Smooth muscle cell (in vitro differentiated cells): ENCODE results near the gene YIPF2. TPM values are rescaled to one million over a fixed set of nuclear protein-coding genes. Genes with fewer than 3 reads are reported as not detected.

Experiments
- DNase-seq: peaks from one replicate; lab custom pipeline; 2025; ENCODE audit not compliant: unreplicated experiment; lab: John Stamatoyannopoulos, UW
- H2AFZ ChIP-seq: fragments of 200-600 bp; sonication (generic); 2 replicates; pipeline ENCODE4 v1.6.0; 2016; ENCODE audit warnings: antibody characterized with exemption, low read depth, mild to moderate bottlenecking
- H3F3A ChIP-seq: fragments of 200-600 bp; sonication (generic); 2 replicates; pipeline ENCODE4 v1.6.0; 2017; ENCODE audit warnings: antibody characterized with exemption, low read depth
- H3K27ac ChIP-seq: fragments of 200-600 bp; sonication (generic); 2 replicates; pipeline ENCODE4 v1.5.1; 2016; ENCODE audit warnings: low read depth, mild to moderate bottlenecking
- H3K27me3 ChIP-seq: fragments of 200-600 bp; sonication (generic); 2 replicates; pipeline ENCODE4 v1.6.1; 2016; ENCODE audit warnings: low read depth, mild to moderate bottlenecking
- H3K36me3 ChIP-seq: fragments of 200-600 bp; sonication (generic); 2 replicates; pipeline ENCODE4 v1.5.1; 2016; ENCODE audit warnings: low read depth
- H3K4me1 ChIP-seq: fragments of 200-600 bp; sonication (generic); 2 replicates; pipeline ENCODE4 v1.5.1; 2016; ENCODE audit warnings: low read depth
- H3K4me2 ChIP-seq: fragments of 200-600 bp; sonication (generic); 2 replicates; pipeline ENCODE4 v1.6.0; 2016; ENCODE audit warnings: mild to moderate bottlenecking
- H3K4me3 ChIP-seq: fragments of 200-600 bp; sonication (generic); 2 replicates; pipeline ENCODE4 v1.5.1; 2016; ENCODE audit warnings: mild to moderate bottlenecking
- H3K79me2 ChIP-seq: fragments of 200-600 bp; sonication (generic); 2 replicates; pipeline ENCODE4 v1.6.0; 2016; ENCODE audit warnings: low read depth, mild to moderate bottlenecking
- H3K9ac ChIP-seq: fragments of 200-600 bp; sonication (generic); 2 replicates; pipeline ENCODE4 v1.6.0; 2016; ENCODE audit warnings: low read depth
- H3K9me3 ChIP-seq: fragments of 200-600 bp; sonication (generic); replicated peaks from 2 replicates; pipeline ENCODE4 v1.5.1; 2016; ENCODE audit warnings: low read depth
- H4K20me1 ChIP-seq: fragments of 200-600 bp; sonication (generic); 2 replicates; pipeline ENCODE4 v1.6.0; 2016; ENCODE audit warnings: low read depth
- WGBS: methylation state at CpG from one replicate; pipeline ENCODE4 v1.1.7; 2016; ENCODE audit warnings: low lambda C conversion rate; 5-methylcytosine and 5-hydroxymethylcytosine counted together
- polyA plus RNA-seq: library from polyadenylated mRNA; unstranded; fragments of >200 nt; fragmentation: Nextera tagmentation; extraction: Ambion mirVana; gene quantifications from 2 replicates; pipeline ENCODE4 v1.2.1, GENCODE V29; 2016
- total RNA-seq: library from RNA; depleted of rRNA; stranded (reverse); fragments of >200 nt; gene quantifications from 2 replicates; pipeline ENCODE4 v1.2.3, GENCODE V29; 2014
- TF ChIP-seq, protein P1 (sequence below): fragments of 200-600 bp; sonication (generic); IDR thresholded peaks from 2 replicates; pipeline ENCODE4 v1.5.1; 2017; ENCODE audit warnings: borderline replicate concordance, mild to moderate bottlenecking, antibody characterized with exemption; ENCODE audit not compliant: insufficient read depth, poor library complexity, severe bottlenecking

Gene YIPF2
- total and polyA plus RNA-seq, 2 experiments from 2014 or later: 90.6 to 106 TPM

DNA sequence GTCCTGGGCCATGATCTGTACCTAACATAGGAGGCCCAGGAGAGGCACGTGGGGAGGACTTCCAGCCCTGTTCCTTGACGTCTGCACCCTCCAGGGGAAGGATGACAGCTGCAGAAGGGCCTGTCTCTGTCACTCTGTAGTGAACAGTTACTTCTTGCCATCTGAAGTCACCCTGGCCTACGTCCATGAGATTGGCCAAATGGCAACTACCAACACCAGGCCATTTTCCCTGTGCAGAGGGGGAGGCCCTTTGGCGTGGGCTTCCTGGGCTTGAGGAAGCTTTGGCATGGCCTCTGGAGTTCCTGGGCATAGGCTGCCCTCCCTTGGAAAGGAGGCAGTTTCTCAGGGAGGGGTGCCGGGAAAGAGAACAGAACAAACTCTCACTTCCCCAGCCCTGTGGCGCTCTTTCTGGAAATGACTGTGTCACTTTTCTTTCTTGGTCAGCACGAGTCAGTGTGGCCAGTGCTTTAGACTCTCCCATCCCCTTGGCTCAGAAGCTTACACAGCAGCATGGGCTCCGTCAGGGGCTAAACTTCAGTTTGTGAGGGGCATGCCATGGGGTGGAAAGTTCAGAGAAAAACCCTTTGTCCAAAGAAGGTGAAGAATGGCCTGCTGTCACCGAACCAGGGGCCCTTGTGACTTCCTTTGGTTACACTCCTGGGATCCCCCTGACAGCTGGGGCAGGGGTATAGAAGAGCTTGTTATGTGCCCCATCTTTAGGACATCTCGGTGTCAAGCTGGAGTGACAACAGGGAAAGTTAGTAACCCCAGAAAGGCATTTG, 51.8 kb downstream of the YIPF2 start:
- Histone ChIP-seq H3K36me3 (no peaks in the 10 kb centered on the region), H2AFZ (no peak overlapping the region), H3K27ac (no peak overlapping the region), H3F3A (peaks cover 10% of the 10 kb centered on the region), H3K27me3 (no peaks in the 10 kb centered on the region), H3K4me3 (no peak overlapping the region), H4K20me1 (peaks cover 86% of the 10 kb centered on the region), H3K9ac (no peak overlapping the region), H3K79me2 (peaks cover 99% of the 10 kb centered on the region), H3K4me2 (no peak overlapping the region), H3K9me3 (no peaks in the 10 kb centered on the region), H3K4me1 (peaks cover 20% of the 10 kb centered on the region)
- TF ChIP-seq, protein P1, sequence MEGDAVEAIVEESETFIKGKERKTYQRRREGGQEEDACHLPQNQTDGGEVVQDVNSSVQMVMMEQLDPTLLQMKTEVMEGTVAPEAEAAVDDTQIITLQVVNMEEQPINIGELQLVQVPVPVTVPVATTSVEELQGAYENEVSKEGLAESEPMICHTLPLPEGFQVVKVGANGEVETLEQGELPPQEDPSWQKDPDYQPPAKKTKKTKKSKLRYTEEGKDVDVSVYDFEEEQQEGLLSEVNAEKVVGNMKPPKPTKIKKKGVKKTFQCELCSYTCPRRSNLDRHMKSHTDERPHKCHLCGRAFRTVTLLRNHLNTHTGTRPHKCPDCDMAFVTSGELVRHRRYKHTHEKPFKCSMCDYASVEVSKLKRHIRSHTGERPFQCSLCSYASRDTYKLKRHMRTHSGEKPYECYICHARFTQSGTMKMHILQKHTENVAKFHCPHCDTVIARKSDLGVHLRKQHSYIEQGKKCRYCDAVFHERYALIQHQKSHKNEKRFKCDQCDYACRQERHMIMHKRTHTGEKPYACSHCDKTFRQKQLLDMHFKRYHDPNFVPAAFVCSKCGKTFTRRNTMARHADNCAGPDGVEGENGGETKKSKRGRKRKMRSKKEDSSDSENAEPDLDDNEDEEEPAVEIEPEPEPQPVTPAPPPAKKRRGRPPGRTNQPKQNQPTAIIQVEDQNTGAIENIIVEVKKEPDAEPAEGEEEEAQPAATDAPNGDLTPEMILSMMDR: no peak
- 87% methylated on average over 10 of the region's 10 CpGs for WGBS
- DNase-seq: no peak

DNA sequence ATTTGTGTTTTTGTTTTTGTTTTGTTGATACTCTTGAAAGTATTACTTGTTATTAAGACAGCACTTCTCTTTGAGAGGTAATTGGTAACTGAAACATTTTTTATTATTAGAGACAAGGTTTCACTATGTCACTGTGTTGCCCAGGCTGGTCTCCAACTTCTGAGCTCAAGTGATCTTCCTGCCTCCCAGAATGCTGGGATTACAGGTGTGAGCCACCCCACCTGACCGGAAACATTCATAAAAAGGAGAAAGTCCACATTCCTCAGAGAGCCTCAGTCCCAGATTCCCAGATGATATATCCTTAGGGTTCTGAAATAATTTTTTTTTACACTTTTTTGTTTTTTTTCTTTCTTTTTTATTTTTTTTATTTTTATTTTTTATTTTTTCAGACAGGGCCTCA, 54.4 kb downstream of the YIPF2 start:
- H3F3A ChIP-seq: peaks cover 4% of the 10 kb centered on the region
- no peak overlapping the region for H2AFZ ChIP-seq
- WGBS: 87% methylated on average over 1 of the region's 1 CpG
- no peak overlapping the region for H3K9ac ChIP-seq
- H3K9me3 ChIP-seq: no peaks in the 10 kb centered on the region
- H3K4me2 ChIP-seq: no peak overlapping the region
- H3K79me2 ChIP-seq: peaks cover 72% of the 10 kb centered on the region
- H3K4me3 ChIP-seq: peak overlapping the region; percentile 6
- TF ChIP-seq, protein P1: no peak
- no peak overlapping the region for H3K27ac ChIP-seq
- peaks cover 59% of the 10 kb centered on the region for H4K20me1 ChIP-seq
- H3K36me3 ChIP-seq: no peaks in the 10 kb centered on the region
- peaks cover 12% of the 10 kb centered on the region for H3K4me1 ChIP-seq
- DNase-seq: no peak
- no peaks in the 10 kb centered on the region for H3K27me3 ChIP-seq

DNA sequence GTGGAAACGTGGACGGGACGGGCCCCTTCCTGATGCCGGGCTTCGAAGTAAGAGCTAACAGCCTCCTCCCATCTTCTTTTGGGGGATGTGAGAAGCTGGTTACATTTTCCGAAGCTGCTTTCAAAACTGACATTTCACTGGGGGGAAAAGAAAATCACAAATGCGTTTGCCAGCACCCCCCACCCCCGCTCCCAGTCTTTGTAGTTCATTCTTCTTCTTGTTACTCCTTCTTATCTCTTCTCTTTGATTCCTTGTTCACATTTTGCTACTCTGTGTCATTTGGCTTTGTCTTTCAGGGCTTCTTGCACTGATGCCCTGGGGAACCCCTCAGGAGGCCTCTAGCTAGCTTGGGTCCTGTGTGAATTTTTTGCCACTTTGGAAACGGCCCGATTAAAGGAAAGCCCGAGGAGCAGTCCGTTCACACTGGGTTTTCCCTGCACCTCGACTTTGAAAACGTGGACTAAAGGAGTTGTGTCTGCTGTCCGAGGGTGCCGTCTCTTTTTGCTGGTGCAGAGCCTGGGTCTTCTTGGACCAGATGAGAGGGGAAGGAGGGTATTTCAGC, 55.8 kb downstream of the YIPF2 start:
- no peaks in the 10 kb centered on the region for H3F3A ChIP-seq
- H3K9me3 ChIP-seq: no peaks in the 10 kb centered on the region
- peak overlapping the region; percentile 84 for H3K4me3 ChIP-seq
- no peaks in the 10 kb centered on the region for H3K27me3 ChIP-seq
- no peak for DNase-seq
- H2AFZ ChIP-seq: peak overlapping the region; percentile 20
- H3K4me1 ChIP-seq: peaks cover 12% of the 10 kb centered on the region
- TF ChIP-seq, protein P1: no peak
- H4K20me1 ChIP-seq: peaks cover 45% of the 10 kb centered on the region
- H3K9ac ChIP-seq: peak overlapping the region; percentile 81
- peaks cover 58% of the 10 kb centered on the region for H3K79me2 ChIP-seq
- H3K4me2 ChIP-seq: peak overlapping the region; percentile 99
- H3K27ac ChIP-seq: peak overlapping the region; percentile 51
- WGBS: 9% methylated on average over 16 of the region's 16 CpGs
- H3K36me3 ChIP-seq: no peaks in the 10 kb centered on the region

Other genes starting within 250 kb of the YIPF2 start
- 13.3 and 16.0 TPM in 2 replicates for gene QTRT1, start 227.2 kb downstream of the YIPF2 start, total RNA-seq
- gene QTRT1, start 227.2 kb downstream of the YIPF2 start, polyA plus RNA-seq: 42.3 and 49.4 TPM in 2 replicates
- gene DNM2, start 210.6 kb downstream of the YIPF2 start, total RNA-seq: 46.4 and 65.1 TPM in 2 replicates
- gene DNM2, start 210.6 kb downstream of the YIPF2 start, polyA plus RNA-seq: 93.2 and 111 TPM in 2 replicates
- 30.7 and 44.4 TPM in 2 replicates for gene TMED1, start 92.4 kb downstream of the YIPF2 start, total RNA-seq
- gene TMED1, start 92.4 kb downstream of the YIPF2 start, polyA plus RNA-seq: 99.9 and 107 TPM in 2 replicates
- 0.13 TPM in 1 of 2 replicates, not detected in the other for gene C19orf38, start 80.2 kb downstream of the YIPF2 start, total RNA-seq
- 0.79 and 1.5 TPM in 2 replicates for gene C19orf38, start 80.2 kb downstream of the YIPF2 start, polyA plus RNA-seq
- 22.7 and 25.4 TPM in 2 replicates for gene CARM1, start 57.1 kb downstream of the YIPF2 start, total RNA-seq
- gene CARM1, start 57.1 kb downstream of the YIPF2 start, polyA plus RNA-seq: 39.3 and 48.1 TPM in 2 replicates
- 14.7 and 16.8 TPM in 2 replicates for gene TIMM29, start 172 bp upstream of the YIPF2 start, total RNA-seq
- 14.9 and 25.8 TPM in 2 replicates for gene TIMM29, start 172 bp upstream of the YIPF2 start, polyA plus RNA-seq
- gene SMARCA4, start 32.4 kb upstream of the YIPF2 start, total RNA-seq: 39.0 and 59.6 TPM in 2 replicates
- gene SMARCA4, start 32.4 kb upstream of the YIPF2 start, polyA plus RNA-seq: 100 and 120 TPM in 2 replicates
- gene LDLR, start 160.8 kb upstream of the YIPF2 start, total RNA-seq: 115 and 138 TPM in 2 replicates
- gene LDLR, start 160.8 kb upstream of the YIPF2 start, polyA plus RNA-seq: 136 and 164 TPM in 2 replicates
- gene SPC24, start 227.1 kb upstream of the YIPF2 start, total RNA-seq: 7.6 and 10.1 TPM in 2 replicates
- 6.1 and 9.7 TPM in 2 replicates for gene SPC24, start 227.1 kb upstream of the YIPF2 start, polyA plus RNA-seq